ENCODE measurements around the gene MYH10. TPM values are rescaled to one million over a fixed set of nuclear protein-coding genes. Genes with fewer than 3 reads are reported as not detected.

The MYH10 gene
- total RNA-seq, 1 experiment from 2014 or later: 74.0 TPM

DNA sequence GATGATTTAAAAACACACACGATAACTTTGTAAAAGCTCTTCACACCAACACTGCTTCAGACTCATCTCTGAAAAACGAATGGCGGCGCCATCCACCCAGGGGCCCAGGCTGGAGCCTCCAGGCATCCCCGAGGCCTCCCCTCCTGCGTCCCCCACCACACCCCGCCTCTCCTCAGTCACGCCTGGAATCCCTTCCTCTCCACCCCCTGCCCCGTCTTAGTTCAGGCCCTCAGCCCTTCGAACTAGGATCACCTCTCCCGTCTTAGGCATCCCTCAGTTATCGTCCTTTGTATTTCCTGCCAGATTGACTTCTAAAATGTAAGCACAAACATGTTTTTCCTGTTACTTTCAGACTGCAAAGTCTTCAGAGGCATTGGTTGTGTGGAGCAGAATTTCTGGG lies 136.5 kb downstream of the MYH10 start:
- H3K9me3 ChIP-seq: no peaks in the 10 kb centered on the region
- ChIA-PET CTCF (no interaction called here), POLR2A (no interaction called here)
- no TSS peak for BruUV-seq (replicated peaks)
- Mint-ChIP-seq H3K9me3 (ENCODE audit: unreplicated experiment) (no peaks in the 10 kb centered on the region), H3K4me3 (ENCODE audit: unreplicated experiment) (no peak overlapping the region), H3K27ac (ENCODE audit: unreplicated experiment) (no peak overlapping the region), H3K27me3 (ENCODE audit: insufficient read depth, unreplicated experiment) (no peaks in the 10 kb centered on the region), H3K36me3 (ENCODE audit: insufficient read depth, unreplicated experiment) (peaks cover 59% of the 10 kb centered on the region), H3K4me1 (ENCODE audit: low read depth, unreplicated experiment) (no peaks in the 10 kb centered on the region)
- TF ChIP-seq CTCF (IDR thresholded peaks at IDR 0.05; ENCODE audit: insufficient read depth in 1 of 2, low read depth in 1 of 2, low read length in 1 of 2, severe bottlenecking in 1 of 2, unreplicated experiment in 1 of 2): no peak
- H3K36me3 ChIP-seq (ENCODE audit: control insufficient read depth, insufficient read depth, low read length): no peaks in the 10 kb centered on the region
- no peak for DNase-seq
- H3K4me3 ChIP-seq (ENCODE audit: low read depth, low read length): no peak overlapping the region
- H3K27me3 ChIP-seq (replicated peaks; ENCODE audit: control insufficient read depth, insufficient read depth, low read length): no peaks in the 10 kb centered on the region
- H3K4me1 ChIP-seq: no peaks in the 10 kb centered on the region
- intact Hi-C loops (cut with micrococcal nuclease; ENCODE audit: unreplicated experiment): no loop called here

- CTCF ChIA-PET: no interaction called here
- Histone ChIP-seq H3K9me3 (no peaks in the 10 kb centered on the region), H3K36me3 (ENCODE audit: control insufficient read depth, insufficient read depth, low read length) (no peaks in the 10 kb centered on the region; the same call in none of the 2 replicates), H3K27me3 (replicated peaks; ENCODE audit: control insufficient read depth, insufficient read depth, low read length) (no peaks in the 10 kb centered on the region), H3K4me3 (ENCODE audit: low read depth, low read length) (no peak overlapping the region), H3K4me1 (no peaks in the 10 kb centered on the region)
- DNase-seq: no peak
- no TSS peak for BruUV-seq (replicated peaks)
- no peak for TF ChIP-seq CTCF (IDR thresholded peaks at IDR 0.05; ENCODE audit: insufficient read depth in 1 of 2, low read depth in 1 of 2, low read length in 1 of 2, severe bottlenecking in 1 of 2, unreplicated experiment in 1 of 2)
- no peak overlapping the region for H3K27ac Mint-ChIP-seq (ENCODE audit: unreplicated experiment)
- H3K4me1 Mint-ChIP-seq (ENCODE audit: low read depth, unreplicated experiment): no peaks in the 10 kb centered on the region
- no peaks in the 10 kb centered on the region for H3K27me3 Mint-ChIP-seq (ENCODE audit: insufficient read depth, unreplicated experiment)
- H3K36me3 Mint-ChIP-seq (ENCODE audit: insufficient read depth, unreplicated experiment): peaks cover 73% of the 10 kb centered on the region
- H3K9me3 Mint-ChIP-seq (ENCODE audit: unreplicated experiment): no peaks in the 10 kb centered on the region
- no peak overlapping the region for H3K4me3 Mint-ChIP-seq (ENCODE audit: unreplicated experiment)
- POLR2A ChIA-PET: no interaction called here
- intact Hi-C loops (cut with micrococcal nuclease; ENCODE audit: unreplicated experiment): no loop called here
Measured at GRCh38 chr17:8492121-8492520, 138.4 kb downstream of the MYH10 start.

- Mint-ChIP-seq H3K9me3 (ENCODE audit: unreplicated experiment) (peaks cover 7% of the 10 kb centered on the region), H3K36me3 (ENCODE audit: insufficient read depth, unreplicated experiment) (peaks cover 79% of the 10 kb centered on the region), H3K27ac (ENCODE audit: unreplicated experiment) (no peak overlapping the region), H3K27me3 (ENCODE audit: insufficient read depth, unreplicated experiment) (no peaks in the 10 kb centered on the region), H3K4me1 (ENCODE audit: low read depth, unreplicated experiment) (no peaks in the 10 kb centered on the region), H3K4me3 (ENCODE audit: unreplicated experiment) (no peak overlapping the region)
- ChIA-PET POLR2A (no interaction called here), CTCF (no interaction called here)
- intact Hi-C loops (cut with micrococcal nuclease; ENCODE audit: unreplicated experiment): no loop called here
- BruUV-seq (replicated peaks): no TSS peak
- Histone ChIP-seq H3K4me1 (no peaks in the 10 kb centered on the region), H3K4me3 (ENCODE audit: low read depth, low read length) (no peak overlapping the region), H3K9me3 (no peaks in the 10 kb centered on the region), H3K36me3 (ENCODE audit: control insufficient read depth, insufficient read depth, low read length) (no peaks in the 10 kb centered on the region; the same call in none of the 2 replicates), H3K27me3 (replicated peaks; ENCODE audit: control insufficient read depth, insufficient read depth, low read length) (no peaks in the 10 kb centered on the region)
- TF ChIP-seq CTCF (IDR thresholded peaks at IDR 0.05; ENCODE audit: insufficient read depth in 1 of 2, low read depth in 1 of 2, low read length in 1 of 2, severe bottlenecking in 1 of 2, unreplicated experiment in 1 of 2): no peak
- no peak for DNase-seq
Measured at GRCh38 chr17:8490256-8491023, 140.1 kb downstream of the MYH10 start.
